SK-N-SH (cell line): ENCODE results near the gene BRINP3. TPM values are rescaled to one million over a fixed set of nuclear protein-coding genes. Genes with fewer than 3 reads are reported as not detected.

Experiments
- CTCF ChIA-PET: fragments of 300-600, 350-600 bp; formaldehyde crosslinking; extraction: SDS; loops from one replicate; lab custom pipeline; 2021; lab: Yijun Ruan, JAX
- POLR2A ChIA-PET: fragments of 350-600 bp; sonication (Branson Sonifier 250); formaldehyde crosslinking; extraction: SDS; loops from one replicate; lab custom pipeline; 2020; ENCODE audit warnings: antibody characterized with exemption, inconsistent platforms; lab: Yijun Ruan, JAX
- DNase-seq: peaks from one replicate; pipeline ENCODE4 v3.0.0; 2012
- H2AFZ ChIP-seq: fragments of 200-600 bp; sonication (generic); 2 replicates; pipeline ENCODE4 v1.8.1; 2016; ENCODE audit warnings: antibody characterized with exemption, mild to moderate bottlenecking, low read depth
- H3F3A ChIP-seq: fragments of 200-600 bp; sonication (generic); replicated peaks from 2 replicates; pipeline ENCODE3; 2016; ENCODE audit warnings: antibody characterized with exemption, mild to moderate bottlenecking; ENCODE audit not compliant: insufficient read depth
- H3K27ac ChIP-seq, 2 experiments: fragments of 200-500 bp in 1 of 2; fragments of 200-600 bp in 1 of 2; sonication (Bioruptor generic) in 1 of 2; sonication (generic), shearing (Covaris generic) in 1 of 2; 2 replicates each; pipeline versions ENCODE4 v1.5.1 to v1.6.1; 2014 to 2016; ENCODE audit warnings: low read depth in 2 of 2, inconsistent platforms in 1 of 2, low read length in 1 of 2, mild to moderate bottlenecking in 1 of 2, mixed read lengths in 1 of 2
- H3K27me3 ChIP-seq: fragments of 200-600 bp; sonication (generic), shearing (Covaris generic); 2 replicates; pipeline ENCODE4 v1.6.1; 2016; ENCODE audit warnings: mixed run types; ENCODE audit not compliant: insufficient read depth
- H3K36me3 ChIP-seq, 2 experiments: fragments of 200-500 bp in 1 of 2; fragments of 200-600 bp in 1 of 2; sonication (Bioruptor generic) in 1 of 2; sonication (generic) in 1 of 2; replicated peaks in 1 of 2; 2 replicates each; pipeline versions ENCODE3 to v1.5.1; 2014 to 2016; ENCODE audit warnings: low read length in 1 of 2, mild to moderate bottlenecking in 1 of 2; ENCODE audit not compliant: insufficient read depth in 2 of 2, control insufficient read depth in 1 of 2
- H3K4me1 ChIP-seq, 2 experiments: fragments of 200-500 bp in 1 of 2; fragments of 200-600 bp in 1 of 2; sonication (Bioruptor generic) in 1 of 2; sonication (generic), shearing (Covaris generic) in 1 of 2; 2 replicates each; pipeline versions ENCODE4 v1.5.1 to v1.6.1; 2014 to 2016; ENCODE audit warnings: low read depth in 1 of 2, low read length in 1 of 2, mixed run types in 1 of 2; ENCODE audit not compliant: insufficient read depth in 2 of 2, control insufficient read depth in 1 of 2
- H3K4me2 ChIP-seq: fragments of 200-600 bp; sonication (generic), shearing (Covaris generic); 2 replicates; pipeline ENCODE4 v1.6.1; 2017; ENCODE audit warnings: mixed run types
- H3K4me3 ChIP-seq, 2 experiments: fragments of 200-500 bp in 1 of 2; fragments of 200-600 bp in 1 of 2; sonication (Bioruptor generic) in 1 of 2; sonication (generic), shearing (Covaris generic) in 1 of 2; 2 replicates each; pipeline versions ENCODE4 v1.5.1 to v1.8.1; 2014 to 2016; ENCODE audit warnings: low read depth in 2 of 2, inconsistent platforms in 1 of 2, low read length in 1 of 2, mild to moderate bottlenecking in 1 of 2, mixed read lengths in 1 of 2, moderate library complexity in 1 of 2
- H3K79me2 ChIP-seq: fragments of 200-600 bp; sonication (generic); 2 replicates; pipeline ENCODE4 v1.8.1; 2017; ENCODE audit warnings: mild to moderate bottlenecking; ENCODE audit not compliant: insufficient read depth
- H3K9ac ChIP-seq: fragments of 200-600 bp; sonication (generic); 2 replicates; pipeline ENCODE4 v1.6.1; 2017; ENCODE audit warnings: mixed run types
- H3K9me2 ChIP-seq: fragments of 200-600 bp; sonication (generic); 2 replicates; pipeline ENCODE4 v1.6.1; 2017; ENCODE audit warnings: mixed run types
- H3K9me3 ChIP-seq: fragments of 200-600 bp; sonication (generic); 2 replicates; pipeline ENCODE4 v1.6.1; 2017; ENCODE audit warnings: mixed run types, mild to moderate bottlenecking, moderate library complexity
- H4K20me1 ChIP-seq: fragments of 200-600 bp; sonication (generic); 2 replicates; pipeline ENCODE4 v1.6.1; 2017; ENCODE audit warnings: mild to moderate bottlenecking, mixed run types; ENCODE audit not compliant: insufficient read depth
- EP300 ChIP-seq, 2 experiments: IDR thresholded peaks; 2 replicates each; pipeline versions ENCODE4 v1.4.0 to v1.6.1; 2012; ENCODE audit warnings: borderline replicate concordance in 1 of 2, low read depth in 1 of 2, low read length in 1 of 2
- FOXJ3 ChIP-seq: sonication (generic); formaldehyde crosslinking; IDR thresholded peaks from 2 replicates; pipeline ENCODE4 v1.5.1; 2020; ENCODE audit warnings: mild to moderate bottlenecking, missing genetic modification reagents
- FOXM1 ChIP-seq: IDR thresholded peaks from 2 replicates; pipeline ENCODE4 v1.4.0; 2012; ENCODE audit warnings: low read depth, mild to moderate bottlenecking
- GATA2 ChIP-seq: sonication (generic); formaldehyde crosslinking; IDR thresholded peaks from 2 replicates; pipeline ENCODE4 v1.5.0; 2020; ENCODE audit warnings: mild to moderate bottlenecking, missing genetic modification reagents
- JUND ChIP-seq: IDR thresholded peaks from 2 replicates; pipeline ENCODE4 v1.4.0; 2012
- MAX ChIP-seq: IDR thresholded peaks from 2 replicates; pipeline ENCODE4 v1.4.0; 2012; ENCODE audit warnings: low read depth
- MXI1 ChIP-seq: IDR thresholded peaks from 2 replicates; pipeline ENCODE4 v1.6.1; 2012; ENCODE audit warnings: mild to moderate bottlenecking, low read depth, low read length, improper control_type of control experiment
- NFIC ChIP-seq: IDR thresholded peaks from 2 replicates; pipeline ENCODE4 v1.4.0; 2012; ENCODE audit warnings: borderline replicate concordance
- SIN3A ChIP-seq: IDR thresholded peaks from 2 replicates; pipeline ENCODE4 v1.6.1; 2012; ENCODE audit warnings: low read depth, mild to moderate bottlenecking, low read length, moderate library complexity, borderline replicate concordance
- TCF12 ChIP-seq: IDR thresholded peaks from 2 replicates; pipeline ENCODE4 v1.4.0; 2012
- USF1 ChIP-seq: IDR thresholded peaks from 2 replicates; pipeline ENCODE4 v1.4.0; 2012; ENCODE audit warnings: low read depth, borderline replicate concordance
- USF2 ChIP-seq: fragments of 150-350 bp; IDR thresholded peaks from 2 replicates; pipeline ENCODE4 v1.6.1; 2017; ENCODE audit warnings: antibody characterized with exemption, low read length, low read depth, borderline replicate concordance
- ZBTB33 ChIP-seq: IDR thresholded peaks from 2 replicates; pipeline ENCODE4 v1.4.0; 2012; ENCODE audit warnings: low read depth, borderline replicate concordance
- whole genome bisulfite sequencing: methylation state at CpG from one replicate; pipeline ENCODE4 v1.1.6; 2017; ENCODE audit warnings: low lambda C conversion rate; 5-methylcytosine and 5-hydroxymethylcytosine counted together
- polyA plus RNA-seq, 3 experiments: library from polyadenylated mRNA; depleted of rRNA; stranded (reverse); fragments of >200 nt; gene quantifications; 2 replicates each; pipeline ENCODE4 v1.2.3, GENCODE V29; 2012

Gene BRINP3
- polyA plus RNA-seq, 1 of the 3 experiments (the other 2 are of a cell fraction): not detected

GRCh38 chr1:190144650-190145049 lies 333.0 kb downstream of the BRINP3 start:
- H3F3A ChIP-seq: no peaks in the 10 kb centered on the region
- TF ChIP-seq USF2: no peak
- TF ChIP-seq USF1: no peak
- no peak for TF ChIP-seq NFIC
- no peak for TF ChIP-seq MAX
- TF ChIP-seq MXI1: no peak
- no peak for TF ChIP-seq EP300 (IDR thresholded peaks at IDR 0.05; ENCODE audit: borderline replicate concordance in 1 of 2, low read depth in 1 of 2, low read length in 1 of 2)
- TF ChIP-seq FOXM1: no peak
- TF ChIP-seq, all 33 proteins: peak for 0
- H3K4me2 ChIP-seq: no peak overlapping the region
- no peaks in the 10 kb centered on the region for H3K9me3 ChIP-seq
- no peaks in the 10 kb centered on the region for H4K20me1 ChIP-seq
- H3K27me3 ChIP-seq: no peaks in the 10 kb centered on the region
- no peak overlapping the region for H2AFZ ChIP-seq
- WGBS: 75% methylated on average over 2 of the region's 2 CpGs
- H3K9me2 ChIP-seq: no peaks in the 10 kb centered on the region
- no peak overlapping the region for H3K4me3 ChIP-seq
- no peaks in the 10 kb centered on the region for H3K36me3 ChIP-seq
- H3K9ac ChIP-seq: no peak overlapping the region
- H3K27ac ChIP-seq: no peak overlapping the region
- no peak for DNase-seq
- ChIA-PET CTCF (no interaction called here), POLR2A (no interaction called here)
- H3K4me1 ChIP-seq: no peaks in the 10 kb centered on the region
- no peaks in the 10 kb centered on the region for H3K79me2 ChIP-seq

GRCh38 chr1:190140644-190141043 lies 337.0 kb downstream of the BRINP3 start:
- DNase-seq: no peak
- Histone ChIP-seq H3K79me2 (no peaks in the 10 kb centered on the region), H3K4me2 (no peak overlapping the region), H3K4me1 (no peaks in the 10 kb centered on the region), H3F3A (no peaks in the 10 kb centered on the region), H2AFZ (0 out of 2 replicates have a peak overlapping the region, but pooled peaks have one; percentile 51), H3K9ac (no peak overlapping the region), H4K20me1 (no peaks in the 10 kb centered on the region), H3K9me3 (no peaks in the 10 kb centered on the region), H3K27ac (no peak overlapping the region), H3K36me3 (no peaks in the 10 kb centered on the region), H3K9me2 (no peaks in the 10 kb centered on the region), H3K4me3 (no peak overlapping the region), H3K27me3 (no peaks in the 10 kb centered on the region)
- WGBS: 80% methylated on average over 1 of the region's 1 CpG
- ChIA-PET CTCF (no interaction called here), POLR2A (no interaction called here)
- TF ChIP-seq MXI1 (no peak), ZBTB33 (no peak), GATA2 (CRISPR knock-in tag) (no peak), NFIC (no peak), FOXJ3 (CRISPR knock-in tag) (no peak), TCF12 (no peak), SIN3A (no peak), JUND (no peak)
